T-helper 2 cell treated with Interferon-gamma antibody and Interleukin-4, amounts not matched to agents 100 ng/mL and 5 ng/mL, for 36 hours (primary cell): ENCODE results near the gene SEMA3B. TPM values are rescaled to one million over a fixed set of nuclear protein-coding genes. Genes with fewer than 3 reads are reported as not detected.
"Not testable (repeated sequence)": the region's sequence is repeated elsewhere in the genome, so short reads cannot be mapped to it uniquely, and the experiment has no call there.

Experiments used
- intact Hi-C: fragments of 100-400 bp; cut with micrococcal nuclease; formaldehyde crosslinking; loops from one replicate; pipeline ENCODE4 v1.15.1; 2023
- total RNA-seq: library from RNA; stranded (reverse); gene quantifications from 2 replicates; pipeline ENCODE4 v1.2.3, GENCODE V29; 2022

The SEMA3B gene
- total RNA-seq, 1 donor from 2014 or later: 0.30 TPM

DNA sequence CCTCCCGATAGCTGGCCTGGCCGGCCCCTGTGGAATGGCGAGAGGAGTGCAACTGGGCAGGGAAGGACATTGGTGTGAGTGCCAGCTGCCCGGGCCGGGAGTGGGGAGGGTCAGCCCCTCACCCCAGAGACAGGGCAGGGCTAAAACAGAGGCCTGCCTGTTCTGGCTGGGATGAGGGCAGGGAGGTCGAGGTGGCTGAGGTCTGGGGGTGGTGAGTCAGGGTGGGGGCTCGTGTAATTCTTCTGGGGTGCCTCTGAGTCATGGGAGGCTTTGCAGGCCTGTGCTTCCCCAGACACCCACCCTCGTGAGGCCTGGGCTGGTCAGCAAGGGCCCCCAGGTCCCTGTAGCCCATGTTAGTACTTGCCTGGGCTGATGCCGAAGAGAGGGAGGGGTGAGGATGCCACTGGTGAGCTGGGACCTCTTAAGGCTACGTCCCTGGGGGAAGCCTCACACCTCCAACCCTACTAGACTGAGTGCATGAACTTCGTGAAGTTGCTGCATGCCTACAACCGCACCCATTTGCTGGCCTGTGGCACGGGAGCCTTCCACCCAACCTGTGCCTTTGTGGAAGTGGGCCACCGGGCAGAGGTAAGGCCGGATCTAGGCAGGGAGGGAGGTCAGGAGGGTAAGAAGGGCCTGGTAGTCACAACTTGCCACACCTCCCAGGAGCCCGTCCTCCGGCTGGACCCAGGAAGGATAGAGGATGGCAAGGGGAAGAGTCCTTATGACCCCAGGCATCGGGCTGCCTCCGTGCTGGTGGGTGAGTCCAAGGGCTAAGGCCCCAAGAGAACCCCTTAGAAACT is 1.7 kb downstream of the SEMA3B start:
- intact Hi-C loops: no loop called here

DNA sequence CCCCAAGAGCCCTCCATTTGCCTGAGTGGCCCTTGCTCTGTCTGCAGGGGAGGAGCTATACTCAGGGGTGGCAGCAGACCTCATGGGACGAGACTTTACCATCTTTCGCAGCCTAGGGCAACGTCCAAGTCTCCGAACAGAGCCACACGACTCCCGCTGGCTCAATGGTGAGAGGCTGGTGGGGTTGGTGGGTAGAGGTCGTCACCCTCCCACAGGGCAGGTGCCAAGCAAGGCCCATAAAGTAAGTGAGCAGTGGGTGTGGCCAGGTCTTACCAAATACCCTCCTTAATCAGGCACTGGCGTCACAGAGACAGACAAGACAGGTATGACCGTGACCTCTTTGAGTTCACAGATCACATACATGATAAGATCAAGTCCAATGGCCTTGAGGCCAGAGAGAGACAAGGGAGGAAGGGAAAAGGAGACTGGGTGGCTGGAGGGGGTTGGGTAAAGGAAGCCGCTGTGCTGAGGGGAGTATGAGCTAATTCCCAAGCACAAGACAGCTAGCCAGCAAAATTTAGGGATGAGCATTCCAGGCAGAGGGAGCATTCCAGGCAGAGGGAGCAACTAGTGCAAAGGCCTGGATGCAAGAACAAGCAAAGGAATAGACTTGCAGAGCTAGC is 2.5 kb downstream of the SEMA3B start:
- intact Hi-C loops: no loop called here

DNA sequence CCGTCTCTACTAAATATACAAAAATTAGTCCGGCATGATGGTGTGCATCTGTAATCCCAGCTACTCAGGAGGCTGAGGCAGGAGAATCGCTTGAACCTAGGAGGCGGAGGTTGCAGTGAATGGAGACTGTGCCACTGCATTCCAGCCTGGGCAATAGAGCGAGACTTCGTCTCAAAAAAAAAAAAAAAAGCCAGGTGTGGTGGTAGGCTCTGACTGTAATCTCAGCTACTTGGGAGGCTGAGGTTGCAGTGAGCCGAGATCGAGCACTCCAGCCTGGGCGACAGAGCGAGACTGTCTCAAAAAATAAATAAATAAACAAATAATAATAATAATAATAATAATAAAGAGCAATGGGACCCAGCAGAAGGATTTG is 3.6 kb downstream of the SEMA3B start:
- intact Hi-C loops: not testable (repeated sequence)

DNA sequence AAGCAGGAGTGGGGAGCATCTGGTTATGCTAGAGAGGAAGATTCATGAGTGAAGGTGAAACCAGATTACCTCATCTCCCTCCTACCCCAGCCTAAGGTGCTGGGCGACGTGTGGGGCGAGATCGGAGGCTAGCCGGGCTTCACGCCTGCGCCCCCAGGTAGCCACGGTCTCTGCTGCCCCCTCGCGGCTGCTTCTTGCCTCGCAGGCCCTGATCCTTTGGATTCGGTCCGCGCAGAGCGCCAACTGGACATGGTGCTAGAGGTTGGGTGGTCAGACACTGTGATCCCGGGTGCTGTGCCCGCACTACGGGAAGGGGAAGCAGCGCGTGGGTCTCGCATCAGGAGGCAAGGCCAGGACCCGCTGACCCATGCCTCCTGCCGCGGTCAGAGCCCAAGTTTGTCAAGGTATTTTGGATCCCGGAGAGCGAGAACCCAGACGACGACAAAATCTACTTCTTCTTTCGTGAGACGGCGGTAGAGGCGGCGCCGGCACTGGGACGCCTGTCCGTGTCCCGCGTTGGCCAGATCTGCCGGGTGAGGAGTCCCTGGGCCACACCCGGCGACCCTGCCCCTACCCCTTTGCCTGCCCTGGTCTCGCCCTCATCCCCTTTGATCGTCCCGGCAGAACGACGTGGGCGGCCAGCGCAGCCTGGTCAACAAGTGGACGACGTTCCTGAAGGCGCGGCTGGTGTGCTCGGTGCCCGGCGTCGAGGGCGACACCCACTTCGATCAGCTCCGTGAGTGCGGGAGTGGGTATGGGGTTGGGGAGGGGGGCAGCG is 4.2 kb downstream of the SEMA3B start:
- intact Hi-C loops: loop anchor here (1.0 kb wide), 5 partner anchors 13 to 152 kb away; no protein-coding TSS in a partner anchor

DNA sequence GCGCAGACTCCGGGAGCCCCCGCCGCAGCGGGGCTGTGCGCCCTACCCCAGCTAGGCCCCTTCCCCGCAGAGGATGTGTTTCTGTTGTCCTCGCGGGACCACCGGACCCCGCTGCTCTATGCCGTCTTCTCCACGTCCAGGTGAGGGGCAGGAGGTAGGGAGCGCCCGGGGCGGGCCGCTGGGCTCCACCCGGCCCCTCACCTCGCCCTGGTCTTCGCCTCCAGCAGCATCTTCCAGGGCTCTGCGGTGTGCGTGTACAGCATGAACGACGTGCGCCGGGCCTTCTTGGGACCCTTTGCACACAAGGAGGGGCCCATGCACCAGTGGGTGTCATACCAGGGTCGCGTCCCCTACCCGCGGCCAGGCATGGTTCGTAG is 4.7 kb downstream of the SEMA3B start:
- intact Hi-C loops: loop anchor here (1.0 kb wide), 6 partner anchors 13 to 152 kb away; no protein-coding TSS in a partner anchor

DNA sequence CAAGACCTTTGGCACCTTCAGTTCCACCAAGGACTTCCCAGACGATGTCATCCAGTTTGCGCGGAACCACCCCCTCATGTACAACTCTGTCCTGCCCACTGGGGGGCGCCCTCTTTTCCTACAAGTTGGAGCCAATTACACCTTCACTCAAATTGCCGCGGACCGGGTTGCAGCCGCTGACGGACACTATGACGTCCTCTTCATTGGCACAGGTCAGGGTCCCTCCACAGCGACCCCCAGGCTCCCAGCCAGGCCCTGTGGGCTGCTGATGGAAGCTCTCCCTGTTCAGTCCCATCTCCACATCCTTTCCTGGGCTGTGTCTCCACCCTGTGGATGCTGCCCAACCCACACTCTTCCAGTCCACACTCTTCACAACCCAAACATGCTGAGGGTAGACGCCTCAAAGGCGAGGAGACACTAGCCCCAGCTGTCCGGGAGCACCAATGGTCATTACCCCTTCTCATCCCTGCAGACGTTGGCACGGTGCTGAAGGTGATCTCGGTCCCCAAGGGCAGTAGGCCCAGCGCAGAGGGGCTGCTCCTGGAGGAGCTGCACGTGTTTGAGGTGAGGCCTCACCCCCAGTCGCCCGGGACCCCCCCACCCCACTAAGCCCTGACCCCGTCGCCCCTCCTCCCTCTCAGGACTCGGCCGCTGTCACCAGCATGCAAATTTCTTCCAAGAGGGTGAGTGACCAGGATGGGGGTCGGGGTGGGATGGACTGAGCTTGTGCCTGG is 5.6 kb downstream of the SEMA3B start:
- intact Hi-C loops: loop anchor here (1.0 kb wide), 1 partner anchor 50 kb away; no protein-coding TSS in a partner anchor

DNA sequence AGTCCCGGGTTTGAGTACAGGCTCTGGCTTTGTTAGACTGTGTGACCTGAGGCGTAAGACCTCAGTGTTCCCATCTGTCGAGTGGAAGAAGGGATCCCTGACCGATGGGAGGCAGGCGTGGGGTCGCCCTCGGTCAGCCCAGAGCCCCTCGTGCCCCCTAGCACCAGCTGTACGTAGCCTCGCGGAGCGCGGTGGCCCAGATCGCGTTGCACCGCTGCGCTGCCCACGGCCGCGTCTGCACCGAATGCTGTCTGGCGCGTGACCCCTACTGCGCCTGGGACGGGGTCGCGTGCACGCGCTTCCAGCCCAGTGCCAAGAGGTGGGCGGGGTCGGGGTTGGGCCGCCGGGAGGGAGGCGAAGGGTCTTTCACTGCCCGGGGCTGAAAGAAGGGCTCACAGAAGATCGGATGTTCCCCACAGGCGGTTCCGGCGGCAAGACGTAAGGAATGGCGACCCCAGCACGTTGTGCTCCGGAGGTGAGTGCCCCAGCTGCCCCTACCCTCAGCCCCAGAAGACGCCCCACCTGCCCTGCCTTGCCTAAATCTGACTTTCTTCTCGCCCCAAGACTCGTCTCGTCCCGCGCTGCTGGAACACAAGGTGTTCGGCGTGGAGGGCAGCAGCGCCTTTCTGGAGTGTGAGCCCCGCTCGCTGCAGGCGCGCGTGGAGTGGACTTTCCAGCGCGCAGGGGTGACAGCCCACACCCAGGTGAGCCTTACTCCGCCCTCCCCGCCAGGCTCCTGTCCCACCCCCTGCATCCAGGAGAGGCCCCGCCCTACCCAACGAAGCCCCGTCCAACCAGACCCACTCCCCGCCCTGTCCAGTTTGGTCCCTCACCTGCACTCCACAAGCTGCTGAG is 6.4 kb downstream of the SEMA3B start:
- intact Hi-C loops: no loop called here

DNA sequence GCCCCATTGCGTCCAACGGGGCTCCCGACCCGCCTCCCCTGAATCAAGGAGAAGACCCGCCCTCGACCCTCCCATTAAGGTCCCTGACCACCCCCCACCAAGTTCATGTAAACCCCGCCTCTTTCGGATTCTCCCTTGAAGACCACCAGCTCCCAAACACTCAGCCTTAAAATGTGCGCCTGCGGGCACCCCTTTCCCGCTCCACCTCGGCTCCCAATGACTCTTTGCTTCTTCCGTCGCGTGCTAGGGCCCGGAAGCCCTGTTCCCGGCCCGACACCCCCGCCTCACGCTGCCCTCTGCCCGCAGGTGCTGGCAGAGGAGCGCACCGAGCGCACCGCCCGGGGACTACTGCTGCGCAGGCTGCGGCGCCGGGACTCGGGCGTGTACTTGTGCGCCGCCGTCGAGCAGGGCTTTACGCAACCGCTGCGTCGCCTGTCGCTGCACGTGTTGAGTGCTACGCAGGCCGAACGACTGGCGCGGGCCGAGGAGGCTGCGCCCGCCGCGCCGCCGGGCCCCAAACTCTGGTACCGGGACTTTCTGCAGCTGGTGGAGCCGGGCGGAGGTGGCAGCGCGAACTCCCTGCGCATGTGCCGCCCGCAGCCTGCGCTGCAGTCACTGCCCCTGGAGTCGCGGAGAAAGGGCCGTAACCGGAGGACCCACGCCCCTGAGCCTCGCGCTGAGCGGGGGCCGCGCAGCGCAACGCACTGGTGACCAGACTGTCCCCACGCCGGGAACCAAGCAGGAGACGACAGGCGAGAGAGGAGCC is 7.2 kb downstream of the SEMA3B start:
- intact Hi-C loops: no loop called here

DNA sequence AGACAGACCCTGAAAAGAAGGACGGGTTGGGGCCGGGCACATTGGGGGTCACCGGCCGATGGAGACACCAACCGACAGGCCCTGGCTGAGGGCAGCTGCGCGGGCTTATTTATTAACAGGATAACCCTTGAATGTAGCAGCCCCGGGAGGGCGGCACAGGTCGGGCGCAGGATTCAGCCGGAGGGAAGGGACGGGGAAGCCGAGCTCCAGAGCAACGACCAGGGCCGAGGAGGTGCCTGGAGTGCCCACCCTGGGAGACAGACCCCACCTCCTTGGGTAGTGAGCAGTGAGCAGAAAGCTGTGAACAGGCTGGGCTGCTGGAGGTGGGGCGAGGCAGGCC is 7.8 kb downstream of the SEMA3B start:
- intact Hi-C loops: no loop called here

DNA sequence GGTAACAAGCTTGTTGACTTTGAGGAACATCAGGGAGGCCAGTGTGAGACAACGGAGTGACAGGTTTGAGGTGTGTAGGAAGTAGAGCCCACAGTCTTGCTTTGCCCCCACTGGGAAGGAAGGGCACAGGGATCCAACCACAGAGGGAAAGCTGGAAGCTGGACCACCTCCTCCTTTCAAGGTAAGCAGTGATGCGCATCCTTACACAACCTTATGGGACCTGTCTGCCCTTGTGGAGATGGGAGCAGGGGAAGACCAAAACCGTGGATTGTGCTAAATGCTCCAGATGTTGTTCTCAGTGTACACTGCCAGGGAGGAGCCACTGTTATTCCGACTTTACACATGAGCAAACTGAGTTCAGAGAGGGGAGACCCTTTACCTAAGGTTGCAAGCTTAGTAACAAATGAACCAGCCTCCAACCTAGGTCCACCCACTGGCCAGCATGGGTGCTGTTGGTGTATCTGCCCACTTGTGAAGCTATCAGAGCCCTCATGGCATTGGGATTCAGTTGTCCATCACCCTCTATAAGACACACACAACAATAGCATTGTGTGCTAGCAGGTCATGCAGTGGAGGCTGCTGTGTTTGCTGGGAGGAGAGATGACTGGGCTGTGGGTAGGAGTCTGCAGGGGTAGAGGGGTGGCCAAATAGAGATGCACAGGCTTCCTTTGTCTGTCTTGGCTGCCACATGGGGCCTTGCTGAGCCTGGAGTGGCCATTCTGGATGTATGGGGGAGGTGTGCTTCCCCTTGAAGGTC is 9.4 kb downstream of the SEMA3B start:
- intact Hi-C loops: no loop called here

DNA sequence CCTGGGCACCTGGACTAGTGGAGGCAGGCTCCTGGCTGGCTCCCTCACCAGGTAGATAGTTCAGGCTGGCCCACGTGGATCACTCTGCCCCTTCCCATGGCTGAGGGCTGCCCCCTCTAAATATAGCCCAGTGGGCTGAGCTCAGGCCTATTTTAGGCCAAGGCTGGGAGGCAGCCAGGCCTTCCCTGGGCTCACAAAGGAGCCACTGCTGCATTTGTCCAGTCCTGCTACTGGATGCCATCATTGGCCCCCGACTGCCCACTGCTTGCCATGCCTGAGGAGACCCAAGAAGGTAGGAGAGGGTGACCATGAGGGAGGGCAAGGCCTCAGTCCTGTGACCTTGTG is 9.9 kb downstream of the SEMA3B start, which contains the start of gene LSMEM2:
TSS of gene LSMEM2 (plus strand) at position 208 of the 345 bp plus-strand sequence. CDS start at position 235, 27 bp downstream.
- intact Hi-C loops: no loop called here

DNA sequence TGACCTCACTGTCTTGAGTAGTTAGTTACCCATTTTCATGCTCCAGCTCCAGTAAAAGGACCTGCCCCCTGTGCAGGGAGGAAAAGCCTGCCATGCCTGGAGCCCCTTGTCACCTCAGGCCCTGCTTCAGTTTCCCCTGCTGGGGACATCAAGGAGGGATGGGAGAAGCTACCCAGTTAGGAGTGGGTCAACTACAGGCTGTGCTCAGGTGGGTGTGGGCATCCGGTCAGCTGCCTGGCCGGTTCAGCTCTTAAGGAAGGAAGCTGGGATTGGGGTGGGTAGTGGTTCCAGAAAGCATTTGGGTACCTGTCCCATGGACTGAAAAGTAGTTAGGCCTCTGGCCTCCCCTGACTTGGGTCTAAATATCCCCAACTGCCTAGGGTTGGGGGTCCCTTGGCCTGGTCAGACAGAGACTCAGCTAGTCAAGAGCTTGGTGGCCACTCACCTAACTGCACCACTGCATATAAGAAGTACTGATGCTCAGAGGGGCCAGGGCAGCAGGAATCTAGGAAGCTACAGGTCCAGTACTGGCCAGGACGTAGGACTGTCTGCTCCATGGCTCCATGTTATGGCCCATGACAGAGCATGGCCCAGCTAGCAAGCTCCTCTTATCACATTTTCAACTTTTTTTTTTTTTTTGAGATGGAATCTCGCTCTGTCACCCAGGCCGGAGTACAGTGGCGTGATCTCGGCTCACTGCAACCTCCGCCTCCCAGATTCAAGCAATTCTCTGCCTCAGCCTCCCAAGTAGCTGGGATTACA is 10.5 kb downstream of the SEMA3B start:
- intact Hi-C loops: no loop called here

DNA sequence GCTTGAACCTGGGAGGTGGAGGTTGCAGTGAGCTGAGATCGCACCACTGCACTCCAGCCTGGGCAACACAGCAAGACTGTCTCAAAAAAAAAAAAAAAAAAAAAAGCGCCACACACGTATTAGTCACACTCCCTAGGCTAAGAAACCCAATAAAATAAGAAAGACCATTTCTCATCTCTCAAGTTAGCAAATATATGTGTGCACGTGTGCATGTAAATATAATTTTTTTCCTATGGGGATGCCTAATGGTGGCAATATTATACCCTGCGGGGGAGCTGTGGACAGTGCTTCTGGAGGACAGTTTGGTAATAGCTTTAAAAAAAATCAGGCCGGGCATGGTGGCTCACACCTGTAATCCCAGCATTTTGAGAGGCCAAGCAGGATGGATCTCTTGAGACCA is 15.2 kb downstream of the SEMA3B start:
- intact Hi-C loops: not testable (repeated sequence)

DNA sequence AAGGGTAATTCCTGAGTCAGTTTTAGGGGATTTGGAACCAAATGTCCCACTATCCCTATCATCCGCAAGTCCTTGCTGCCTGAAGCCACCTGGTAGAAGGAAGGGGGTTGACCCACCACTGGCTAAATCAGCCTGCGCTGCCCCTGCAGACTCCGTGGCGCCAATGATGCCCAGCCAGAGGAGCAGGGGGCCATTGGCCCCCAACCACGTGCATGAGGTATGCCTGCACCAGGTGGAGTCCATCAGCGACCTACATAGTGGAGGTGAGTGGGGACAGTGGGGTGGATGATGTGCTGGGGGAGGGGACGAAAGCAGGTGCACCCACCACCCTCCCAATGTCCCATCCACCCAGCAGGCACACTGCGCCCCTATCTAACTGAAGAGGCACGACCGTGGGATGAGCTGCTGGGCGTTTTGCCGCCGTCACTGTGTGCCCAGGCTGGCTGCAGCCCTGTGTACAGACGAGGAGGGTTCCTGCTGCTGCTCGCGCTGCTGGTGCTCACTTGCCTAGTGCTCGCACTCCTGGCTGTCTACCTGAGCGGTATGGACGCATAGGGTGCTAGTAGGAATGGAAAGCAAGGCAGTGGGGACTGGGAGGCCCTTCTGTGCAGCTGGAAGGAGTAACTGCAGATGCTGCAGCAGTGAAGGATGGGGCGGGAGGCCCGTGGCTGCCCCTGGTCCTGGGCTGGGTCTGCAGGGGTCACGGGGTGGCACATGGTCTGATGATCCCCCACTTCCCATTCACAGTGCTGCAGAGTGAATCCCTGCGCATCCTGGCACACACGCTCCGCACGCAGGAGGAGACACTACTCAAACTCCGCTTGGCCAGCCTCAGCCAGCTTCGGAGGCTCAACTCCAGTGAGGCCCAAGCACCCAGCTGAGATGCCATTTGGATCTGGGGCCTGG is 17.6 kb downstream of the SEMA3B start:
- intact Hi-C loops: no loop called here

DNA sequence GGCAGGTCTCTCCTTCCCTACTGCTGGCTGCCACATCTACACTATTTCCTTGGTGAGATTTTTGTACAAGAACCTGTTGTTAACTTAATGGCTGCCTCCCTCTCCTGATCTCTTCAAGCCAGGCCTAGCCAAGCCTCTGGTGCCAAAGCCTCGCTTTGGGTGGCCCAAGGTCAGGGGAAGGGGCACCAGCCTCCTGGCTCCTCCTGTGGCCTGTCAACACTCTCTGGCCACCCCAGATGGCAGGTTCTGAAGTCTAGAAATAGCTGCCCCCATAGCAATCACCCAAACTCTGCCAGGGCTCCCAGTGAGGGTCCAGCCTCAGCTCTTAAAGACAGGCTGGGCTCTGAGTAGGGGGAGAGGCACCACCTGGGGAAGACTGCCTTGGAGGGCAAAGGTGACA is 18.3 kb downstream of the SEMA3B start:
- intact Hi-C loops: no loop called here

DNA sequence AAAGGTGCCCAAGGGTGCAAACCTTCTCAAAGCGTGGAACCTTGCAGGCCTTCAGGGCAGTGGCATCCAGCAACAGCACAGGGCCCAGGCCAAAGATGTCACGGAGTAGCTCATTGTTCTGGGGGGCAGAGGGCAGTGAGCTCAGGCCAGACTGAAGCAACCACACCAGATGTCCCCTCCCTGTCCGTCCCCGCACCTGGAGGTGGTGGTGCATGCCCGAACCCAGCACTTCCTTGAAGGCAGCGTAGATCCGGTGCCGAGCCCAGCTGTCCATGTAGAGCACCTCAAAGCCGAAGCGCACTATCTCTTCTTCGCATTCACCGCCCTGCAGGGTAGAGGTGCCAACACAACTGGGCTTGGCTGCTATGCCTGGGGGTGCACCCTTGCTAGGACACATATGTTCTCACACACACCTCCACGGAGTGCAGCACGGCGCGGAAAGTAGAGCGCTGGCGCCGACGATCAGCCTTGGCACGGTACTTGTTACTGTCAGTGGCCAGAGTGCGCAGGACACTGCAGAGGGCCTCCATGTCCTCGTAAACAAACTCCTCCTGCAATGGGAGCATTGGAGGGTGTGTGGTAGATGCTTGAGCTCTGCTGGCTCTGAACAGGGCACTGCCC is 19.6 kb downstream of the SEMA3B start:
- intact Hi-C loops: no loop called here

DNA sequence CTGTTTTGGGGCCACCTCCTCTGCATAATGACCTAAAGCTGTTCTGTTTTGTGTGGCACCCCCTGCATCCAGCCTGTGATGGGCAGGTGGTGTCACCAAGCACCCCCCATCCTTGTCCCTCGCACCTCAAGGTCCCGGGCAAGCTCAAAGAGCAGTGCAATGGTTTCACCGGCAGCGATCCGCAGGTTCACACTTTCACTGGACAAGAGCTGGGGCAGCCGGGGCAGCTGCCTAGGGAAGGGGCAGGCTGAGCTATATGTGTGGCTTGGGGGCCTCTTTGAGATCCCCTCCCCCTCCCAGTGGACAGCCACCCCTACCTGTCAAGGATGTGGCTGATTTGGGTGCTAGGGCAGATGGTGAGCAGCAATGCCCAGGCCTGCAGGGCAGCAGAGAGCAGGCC is 20.2 kb downstream of the SEMA3B start:
- intact Hi-C loops: no loop called here
